ENCODE data around the gene ZER1.
A peak's percentile ranks its signal among the peaks of the same experiment; 100 is the strongest.
"Not testable (repeated sequence)": the region's sequence is repeated elsewhere in the genome, so short reads cannot be mapped to it uniquely, and the experiment has no call there.

The ZER1 gene

DNA sequence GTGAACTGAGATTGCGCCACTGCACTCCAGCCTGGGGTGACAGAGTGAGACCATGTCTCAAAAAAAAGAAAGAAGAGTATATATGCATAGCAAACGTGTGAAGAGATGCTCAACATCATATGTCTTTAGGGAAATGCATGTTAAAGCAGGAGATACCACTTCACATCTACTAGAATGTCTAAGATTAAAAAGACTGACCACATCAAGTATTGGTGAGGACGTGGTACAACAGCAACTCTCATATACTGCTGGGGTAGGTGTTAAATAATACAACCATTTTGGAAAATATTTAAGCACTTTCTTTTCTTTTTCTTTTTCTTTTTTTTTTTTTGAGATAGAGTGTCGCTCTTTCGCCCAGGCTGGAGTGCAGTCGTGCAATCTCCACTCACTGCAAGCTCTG is 13.7 kb upstream of the ZER1 start:
- no peak overlapping the region for H3K27ac ChIP-seq (ENCODE audit: low read length)
- no peaks in the 10 kb centered on the region for H3K9me3 ChIP-seq (ENCODE audit: control insufficient read depth, low read depth, low read length)
- H3K27me3 ChIP-seq (ENCODE audit: control insufficient read depth, insufficient read depth, low read length): no peaks in the 10 kb centered on the region
- H3K36me3 ChIP-seq (ENCODE audit: control insufficient read depth, low read depth, low read length): no peaks in the 10 kb centered on the region
- no peak overlapping the region for H3K4me3 ChIP-seq (ENCODE audit: low read length)
- peaks cover 4% of the 10 kb centered on the region for H3K4me1 ChIP-seq (ENCODE audit: control insufficient read depth, low read depth, low read length)
- H3K9ac ChIP-seq (ENCODE audit: low read length): no peak overlapping the region

DNA sequence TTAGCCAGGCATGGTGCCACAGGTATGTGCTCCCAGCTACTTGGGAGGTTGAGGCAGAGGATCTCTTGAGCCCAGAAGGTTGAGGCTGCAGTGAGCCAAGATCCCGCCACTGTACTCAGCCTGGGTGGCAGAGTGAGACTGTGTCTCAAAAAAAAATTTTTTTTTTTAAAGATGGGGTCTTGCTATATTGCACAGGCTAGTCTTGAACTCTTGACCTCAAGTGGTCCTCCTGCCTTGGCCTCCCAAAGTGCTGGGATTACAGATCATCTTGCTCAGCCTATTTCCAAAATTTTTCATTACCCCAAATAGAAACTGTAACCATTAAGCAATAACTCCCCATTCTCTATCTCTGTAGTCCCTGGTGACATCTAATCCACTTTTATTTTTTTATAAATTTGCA is 10.9 kb upstream of the ZER1 start:
- no peaks in the 10 kb centered on the region for H3K4me1 ChIP-seq (ENCODE audit: control insufficient read depth, low read depth, low read length)
- H3K36me3 ChIP-seq (ENCODE audit: control insufficient read depth, low read depth, low read length): no peaks in the 10 kb centered on the region
- H3K27me3 ChIP-seq (ENCODE audit: control insufficient read depth, insufficient read depth, low read length): no peaks in the 10 kb centered on the region
- H3K4me3 ChIP-seq (ENCODE audit: low read length): no peak overlapping the region
- no peaks in the 10 kb centered on the region for H3K9me3 ChIP-seq (ENCODE audit: control insufficient read depth, low read depth, low read length)
- no peak overlapping the region for H3K9ac ChIP-seq (ENCODE audit: low read length)
- H3K27ac ChIP-seq (ENCODE audit: low read length): no peak overlapping the region

DNA sequence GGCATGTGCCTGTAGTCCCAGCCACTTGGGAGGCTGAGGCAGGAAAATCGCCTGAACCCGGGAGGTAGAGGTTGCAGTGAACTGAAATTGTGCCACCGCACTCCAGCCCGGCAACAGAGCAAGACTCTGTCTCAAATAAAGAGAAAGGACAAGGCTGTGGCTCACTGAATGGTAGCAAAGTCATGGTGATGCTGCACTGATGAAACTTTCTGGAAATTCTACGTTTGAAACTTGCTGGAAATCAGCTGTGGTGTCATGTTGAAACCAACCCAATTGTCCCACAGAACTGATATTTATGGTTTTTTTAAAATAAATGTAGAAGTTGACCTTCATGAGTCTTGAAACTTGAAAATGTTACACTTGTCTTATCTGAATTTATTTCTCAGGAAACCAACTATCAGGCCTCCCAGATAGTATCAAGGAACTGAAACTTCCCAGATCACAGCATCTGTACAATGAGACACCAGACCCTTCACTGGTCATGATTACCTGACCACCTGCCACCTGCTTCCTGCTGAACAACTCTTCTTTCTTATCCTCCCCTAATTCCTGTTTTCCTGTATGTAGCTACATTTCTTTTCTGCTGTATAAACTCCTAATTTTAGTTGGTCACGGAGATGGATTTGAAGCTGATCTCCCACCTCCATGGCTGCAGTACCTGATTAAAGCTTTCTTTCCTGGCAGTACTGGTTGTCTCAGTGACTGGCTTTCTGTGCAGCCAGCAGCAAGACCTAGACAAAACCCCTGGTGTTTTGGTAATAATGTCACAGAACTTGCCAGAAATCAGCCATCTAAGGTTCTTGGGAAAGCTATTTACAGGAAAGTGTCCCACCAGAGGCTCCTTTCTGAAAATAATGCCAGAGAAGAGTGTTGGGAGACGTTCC is 9.7 kb upstream of the ZER1 start:
- Histone ChIP-seq H3K36me3 (ENCODE audit: control insufficient read depth, low read depth, low read length) (no peaks in the 10 kb centered on the region), H3K27ac (ENCODE audit: low read length) (no peak overlapping the region), H3K4me1 (ENCODE audit: control insufficient read depth, low read depth, low read length) (no peaks in the 10 kb centered on the region), H3K9me3 (ENCODE audit: control insufficient read depth, low read depth, low read length) (no peaks in the 10 kb centered on the region), H3K4me3 (ENCODE audit: low read length) (no peak overlapping the region), H3K9ac (ENCODE audit: low read length) (no peak overlapping the region), H3K27me3 (ENCODE audit: control insufficient read depth, insufficient read depth, low read length) (no peaks in the 10 kb centered on the region)

DNA sequence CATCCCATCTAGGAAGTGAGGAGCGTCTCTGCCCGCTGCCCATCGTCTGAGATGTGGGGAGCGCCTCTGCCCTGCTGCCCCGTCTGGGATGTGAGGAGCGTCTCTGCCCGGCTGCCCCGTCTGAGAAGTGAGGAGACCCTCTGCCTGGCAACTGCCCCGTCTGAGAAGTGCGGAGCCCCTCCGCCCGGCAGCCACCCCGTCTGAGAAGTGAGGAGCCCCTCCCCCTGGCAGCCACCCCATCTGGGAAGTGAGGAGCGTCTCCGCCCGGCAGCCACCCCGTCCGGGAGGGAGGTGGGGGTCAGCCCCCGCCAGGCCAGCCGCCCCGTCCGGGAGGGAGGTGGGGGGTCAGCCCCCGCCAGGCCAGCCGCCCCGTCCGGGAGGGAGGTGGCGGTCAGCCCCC is 8.4 kb upstream of the ZER1 start:
- H3K9me3 ChIP-seq (ENCODE audit: control insufficient read depth, low read depth, low read length); H3K4me1 ChIP-seq (ENCODE audit: control insufficient read depth, low read depth, low read length); H3K27me3 ChIP-seq (ENCODE audit: control insufficient read depth, insufficient read depth, low read length); H3K9ac ChIP-seq (ENCODE audit: low read length); H3K27ac ChIP-seq (ENCODE audit: low read length); H3K4me3 ChIP-seq (ENCODE audit: low read length); H3K36me3 ChIP-seq (ENCODE audit: control insufficient read depth, low read depth, low read length): not testable (repeated sequence)

DNA sequence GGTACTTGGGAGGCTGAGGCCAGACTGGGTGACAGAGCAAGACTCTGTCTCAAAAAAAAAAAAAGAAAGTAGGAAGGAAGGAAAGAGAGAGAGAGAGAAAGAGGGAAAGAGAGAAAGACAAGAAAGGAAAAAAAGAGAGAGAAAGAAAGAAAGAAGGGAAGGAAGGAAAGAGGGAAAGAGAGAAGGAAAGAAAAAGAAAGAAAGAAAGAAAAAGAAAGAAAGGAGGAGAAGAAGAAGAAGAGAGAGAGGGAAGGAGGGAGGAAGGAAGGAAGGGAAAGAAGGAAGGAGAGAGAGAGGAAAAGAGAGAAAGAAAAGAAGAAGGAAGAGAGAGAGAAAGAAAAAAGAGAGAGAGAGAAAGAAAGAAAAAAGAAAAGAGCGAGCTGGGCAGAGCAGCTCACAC is 3.1 kb upstream of the ZER1 start:
- no peak overlapping the region for H3K9ac ChIP-seq (ENCODE audit: low read length)
- no peak overlapping the region for H3K4me3 ChIP-seq (ENCODE audit: low read length)
- no peaks in the 10 kb centered on the region for H3K9me3 ChIP-seq (ENCODE audit: control insufficient read depth, low read depth, low read length)
- no peak overlapping the region for H3K27ac ChIP-seq (ENCODE audit: low read length)
- H3K27me3 ChIP-seq (ENCODE audit: control insufficient read depth, insufficient read depth, low read length): no peaks in the 10 kb centered on the region
- H3K36me3 ChIP-seq (ENCODE audit: control insufficient read depth, low read depth, low read length): no peaks in the 10 kb centered on the region
- H3K4me1 ChIP-seq (ENCODE audit: control insufficient read depth, low read depth, low read length): peaks cover 6% of the 10 kb centered on the region

DNA sequence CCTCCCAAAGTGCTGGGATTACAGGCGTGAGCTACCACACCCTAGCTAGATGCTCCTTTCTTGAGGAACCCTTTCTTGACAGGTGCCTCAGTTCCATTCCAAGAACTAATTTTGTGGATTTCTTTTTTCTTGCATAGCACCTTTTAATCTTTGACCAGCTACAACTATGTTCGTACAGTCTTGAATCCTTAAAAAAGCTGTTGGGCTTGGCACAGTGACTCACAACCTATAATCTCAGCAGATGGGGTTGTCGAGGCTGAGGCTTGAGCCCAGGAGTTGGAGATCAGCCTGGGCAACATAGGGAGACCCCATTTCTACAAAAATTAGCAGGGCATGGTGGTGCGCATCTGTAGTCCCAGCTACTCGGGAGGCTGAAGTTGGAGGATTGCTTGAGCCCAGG is 1.3 kb upstream of the ZER1 start:
- H3K4me3 ChIP-seq (ENCODE audit: low read length): no peak overlapping the region
- no peaks in the 10 kb centered on the region for H3K27me3 ChIP-seq (ENCODE audit: control insufficient read depth, insufficient read depth, low read length)
- no peak overlapping the region for H3K27ac ChIP-seq (ENCODE audit: low read length)
- H3K9me3 ChIP-seq (ENCODE audit: control insufficient read depth, low read depth, low read length): no peaks in the 10 kb centered on the region
- no peak overlapping the region for H3K9ac ChIP-seq (ENCODE audit: low read length)
- no peaks in the 10 kb centered on the region for H3K36me3 ChIP-seq (ENCODE audit: control insufficient read depth, low read depth, low read length)
- H3K4me1 ChIP-seq (ENCODE audit: control insufficient read depth, low read depth, low read length): peaks cover 6% of the 10 kb centered on the region

DNA sequence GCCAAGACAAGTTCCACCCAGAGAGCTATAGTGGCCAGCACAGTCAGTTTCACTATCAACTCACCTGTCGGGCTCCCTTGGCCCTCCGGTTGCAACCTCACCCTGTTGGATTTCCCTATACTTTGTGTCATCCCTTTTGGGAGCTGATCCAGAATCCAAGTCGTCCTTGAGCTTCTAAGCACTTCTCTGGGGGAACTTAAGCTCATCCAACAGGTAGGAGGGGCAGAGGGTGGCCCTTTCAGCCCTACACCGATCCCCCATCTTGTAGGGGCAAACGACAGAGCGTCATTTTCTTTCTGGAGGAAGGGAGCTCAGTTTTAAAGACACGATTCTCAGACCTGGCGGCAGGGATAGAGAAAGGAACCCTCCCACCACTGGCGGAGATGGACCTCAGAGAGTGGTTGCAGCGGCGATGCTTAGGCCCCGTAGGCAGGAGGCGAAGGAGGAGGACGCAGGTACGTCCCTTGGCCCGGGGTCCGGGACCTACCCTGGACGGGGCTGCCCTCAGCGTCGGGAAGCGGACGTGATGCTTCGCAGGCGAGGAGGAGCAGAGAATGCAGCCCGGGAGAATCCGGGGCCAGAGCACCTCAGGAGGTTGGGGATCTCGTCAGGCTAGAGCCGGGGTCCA is 519 bp downstream of the ZER1 start:
- peak overlapping the region; percentile 52 for H3K9ac ChIP-seq (ENCODE audit: low read length)
- H3K27me3 ChIP-seq (ENCODE audit: control insufficient read depth, insufficient read depth, low read length): no peaks in the 10 kb centered on the region
- H3K27ac ChIP-seq (ENCODE audit: low read length): peak overlapping the region; percentile 3
- peak overlapping the region; percentile 64 for H3K4me3 ChIP-seq (ENCODE audit: low read length)
- H3K9me3 ChIP-seq (ENCODE audit: control insufficient read depth, low read depth, low read length): no peaks in the 10 kb centered on the region
- peaks cover 6% of the 10 kb centered on the region for H3K4me1 ChIP-seq (ENCODE audit: control insufficient read depth, low read depth, low read length)
- no peaks in the 10 kb centered on the region for H3K36me3 ChIP-seq (ENCODE audit: control insufficient read depth, low read depth, low read length)

DNA sequence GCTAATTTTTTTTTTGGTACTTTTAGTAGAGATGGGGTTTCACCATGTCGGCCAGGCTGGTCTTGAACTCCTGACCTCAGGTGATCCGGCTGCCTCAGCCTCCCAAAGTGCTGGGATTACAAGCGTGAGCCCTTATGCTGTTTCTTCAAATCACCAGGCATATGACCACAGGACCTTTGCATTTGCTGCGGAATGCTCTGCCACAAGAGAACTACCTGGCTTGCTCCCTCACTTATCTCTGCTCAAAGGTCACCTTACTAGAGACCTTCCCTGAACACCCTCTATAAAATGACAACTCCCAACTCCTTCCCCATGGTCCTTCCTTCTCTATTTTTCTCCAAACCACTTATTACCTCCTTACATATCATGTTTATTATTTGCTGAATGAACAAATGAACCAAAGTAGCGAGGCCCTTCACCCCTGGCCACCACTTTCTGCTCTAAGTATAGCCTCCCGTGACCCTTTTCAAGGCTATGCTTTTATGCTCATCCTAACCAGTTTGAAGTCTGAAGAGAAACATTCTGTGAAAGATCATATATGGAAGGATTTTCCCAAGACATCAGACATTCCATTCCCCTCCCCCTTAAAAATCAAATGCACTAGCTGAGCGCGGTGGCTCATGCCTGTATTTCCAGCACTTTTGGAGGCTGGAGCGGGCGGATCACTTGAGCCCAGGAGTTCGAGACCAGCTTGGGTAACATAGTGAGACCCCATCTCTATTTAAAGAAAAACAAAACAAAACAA is 1.3 kb downstream of the ZER1 start:
- Histone ChIP-seq H3K9me3 (ENCODE audit: control insufficient read depth, low read depth, low read length) (no peaks in the 10 kb centered on the region), H3K4me1 (ENCODE audit: control insufficient read depth, low read depth, low read length) (peaks cover 6% of the 10 kb centered on the region), H3K4me3 (ENCODE audit: low read length) (peak overlapping the region; percentile 64), H3K9ac (ENCODE audit: low read length) (peak overlapping the region; percentile 52), H3K36me3 (ENCODE audit: control insufficient read depth, low read depth, low read length) (no peaks in the 10 kb centered on the region), H3K27me3 (ENCODE audit: control insufficient read depth, insufficient read depth, low read length) (no peaks in the 10 kb centered on the region), H3K27ac (ENCODE audit: low read length) (no peak overlapping the region)

DNA sequence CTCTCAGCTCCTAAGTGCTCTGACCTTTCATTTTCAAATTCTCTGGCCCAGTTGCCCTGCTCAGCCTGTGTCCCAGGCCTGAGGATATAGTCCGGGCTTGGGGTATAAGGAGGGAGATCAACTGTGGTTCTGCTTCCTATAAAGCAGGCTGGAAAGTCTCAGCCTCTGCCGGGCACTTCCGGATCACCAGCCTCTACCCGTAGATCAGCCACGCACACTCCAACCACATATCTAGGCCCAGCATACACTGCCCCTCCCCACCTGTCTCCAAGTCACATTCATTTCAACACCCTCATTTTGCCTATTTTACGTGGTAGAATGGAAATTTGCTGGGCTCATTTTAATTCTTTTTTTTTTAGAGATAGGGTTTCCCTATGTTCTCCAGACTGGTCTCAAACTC is 3.1 kb downstream of the ZER1 start:
- Histone ChIP-seq H3K4me1 (ENCODE audit: control insufficient read depth, low read depth, low read length) (peaks cover 6% of the 10 kb centered on the region), H3K27me3 (ENCODE audit: control insufficient read depth, insufficient read depth, low read length) (no peaks in the 10 kb centered on the region), H3K9ac (ENCODE audit: low read length) (no peak overlapping the region), H3K36me3 (ENCODE audit: control insufficient read depth, low read depth, low read length) (no peaks in the 10 kb centered on the region), H3K4me3 (ENCODE audit: low read length) (no peak overlapping the region), H3K9me3 (ENCODE audit: control insufficient read depth, low read depth, low read length) (no peaks in the 10 kb centered on the region), H3K27ac (ENCODE audit: low read length) (no peak overlapping the region)

DNA sequence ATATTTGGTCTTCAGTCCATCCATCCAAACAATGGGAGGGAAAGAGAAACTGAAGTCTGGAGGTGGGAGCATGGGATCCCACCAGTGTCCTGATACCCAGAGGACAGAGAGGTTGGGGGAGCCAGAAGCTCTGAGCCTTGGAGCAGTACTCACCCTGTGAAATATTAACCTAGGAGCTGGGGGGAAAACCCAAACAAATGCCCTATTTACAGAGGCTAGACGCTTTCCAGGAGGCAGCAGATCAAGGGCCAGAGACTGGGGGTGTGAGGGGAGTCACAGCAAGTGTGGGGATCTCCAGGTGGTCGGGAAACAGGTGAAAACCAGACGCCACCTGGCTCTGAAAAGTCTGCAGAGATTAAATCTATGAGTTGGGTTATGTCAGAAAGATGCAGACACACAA is 6.2 kb downstream of the ZER1 start:
- no peak overlapping the region for H3K27ac ChIP-seq (ENCODE audit: low read length)
- no peaks in the 10 kb centered on the region for H3K36me3 ChIP-seq (ENCODE audit: control insufficient read depth, low read depth, low read length)
- no peaks in the 10 kb centered on the region for H3K27me3 ChIP-seq (ENCODE audit: control insufficient read depth, insufficient read depth, low read length)
- no peak overlapping the region for H3K4me3 ChIP-seq (ENCODE audit: low read length)
- H3K9me3 ChIP-seq (ENCODE audit: control insufficient read depth, low read depth, low read length): no peaks in the 10 kb centered on the region
- H3K4me1 ChIP-seq (ENCODE audit: control insufficient read depth, low read depth, low read length): peaks cover 1% of the 10 kb centered on the region
- no peak overlapping the region for H3K9ac ChIP-seq (ENCODE audit: low read length)

DNA sequence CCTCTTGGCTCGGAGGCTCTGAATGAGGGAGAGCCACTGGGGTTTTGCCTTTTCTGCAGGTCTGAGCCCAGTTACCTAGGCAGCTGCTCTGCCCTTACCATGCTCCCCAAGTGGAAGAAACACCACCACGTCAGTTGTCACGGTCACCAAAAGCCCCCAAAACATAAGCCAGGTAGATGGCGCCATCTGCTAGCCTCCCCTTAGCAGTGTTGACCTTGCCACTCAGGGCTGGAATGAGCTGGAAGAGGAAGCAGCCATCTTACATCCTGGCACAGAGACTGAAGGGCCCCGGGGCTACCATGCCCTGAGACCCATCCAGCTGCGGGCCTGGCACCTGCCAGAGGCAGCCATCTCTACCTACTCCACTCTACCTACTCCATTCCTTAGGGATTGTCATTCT is 7.4 kb downstream of the ZER1 start:
- no peaks in the 10 kb centered on the region for H3K4me1 ChIP-seq (ENCODE audit: control insufficient read depth, low read depth, low read length)
- H3K4me3 ChIP-seq (ENCODE audit: low read length): no peak overlapping the region
- no peaks in the 10 kb centered on the region for H3K27me3 ChIP-seq (ENCODE audit: control insufficient read depth, insufficient read depth, low read length)
- no peak overlapping the region for H3K27ac ChIP-seq (ENCODE audit: low read length)
- H3K9ac ChIP-seq (ENCODE audit: low read length): no peak overlapping the region
- no peaks in the 10 kb centered on the region for H3K36me3 ChIP-seq (ENCODE audit: control insufficient read depth, low read depth, low read length)
- no peaks in the 10 kb centered on the region for H3K9me3 ChIP-seq (ENCODE audit: control insufficient read depth, low read depth, low read length)
